CD4-positive, alpha-beta T cell (primary cell): ENCODE results near the gene TRIM47. TPM values are rescaled to one million over a fixed set of nuclear protein-coding genes. Genes with fewer than 3 reads are reported as not detected.
A peak's percentile ranks its signal among the peaks of the same experiment; 100 is the strongest.

ENCODE experiments used
- ATAC-seq: fragments of 200-7000 bp; cut with Tn5 transposase; one replicate; pipeline ENCODE4 v1.10.0; 2022; ENCODE audit warnings: mild to moderate bottlenecking; ENCODE audit not compliant: poor library complexity
- CTCF ChIA-PET: fragments of 350-600 bp; sonication (Branson Sonifier 250); formaldehyde crosslinking; loops from one replicate; lab custom pipeline; 2021; ENCODE audit warnings: antibody characterized with exemption, inconsistent platforms; lab: Charles Lee
- POLR2A ChIA-PET: fragments of 350-600 bp; sonication (Branson Sonifier 250); formaldehyde crosslinking; loops from one replicate; lab custom pipeline; 2021; ENCODE audit warnings: antibody characterized with exemption, inconsistent platforms; lab: Charles Lee
- DNase-seq, 14 experiments: peaks; one replicate each; pipeline ENCODE4 v3.0.0-alpha.2; 2013 to 2020; ENCODE audit warnings: mixed read lengths in 2 of 14
- H3K27ac ChIP-seq, 2 donors: one replicate each; pipeline versions ENCODE4 v1.5.1 to v1.7.0; 2013; ENCODE audit warnings: low read length in 2 of 2, low read depth in 1 of 2, mild to moderate bottlenecking in 1 of 2
- H3K27me3 ChIP-seq, 2 experiments: 1 replicate in 1 of 2; 2 replicates in 1 of 2; pipeline versions ENCODE4 v1.6.1 to v1.7.0; 2013; ENCODE audit warnings: low read length in 2 of 2, control low read depth in 1 of 2, mild to moderate bottlenecking in 1 of 2, moderate library complexity in 1 of 2; ENCODE audit not compliant: insufficient read depth in 2 of 2, control insufficient read depth in 1 of 2
- H3K36me3 ChIP-seq: one replicate; pipeline ENCODE4 v1.6.1; 2013; ENCODE audit warnings: low read length, control low read depth; ENCODE audit not compliant: insufficient read depth
- H3K4me1 ChIP-seq: one replicate; pipeline ENCODE4 v1.6.1; 2013; ENCODE audit warnings: low read length, control low read depth; ENCODE audit not compliant: insufficient read depth
- H3K4me3 ChIP-seq: one replicate; pipeline ENCODE4 v1.5.1; 2013; ENCODE audit warnings: mild to moderate bottlenecking, low read length, moderate library complexity
- H3K9me3 ChIP-seq, 2 experiments: 1 replicate in 1 of 2; 2 replicates in 1 of 2; pipeline versions ENCODE4 v1.6.1 to v1.7.0; 2013; ENCODE audit warnings: low read length in 2 of 2, mild to moderate bottlenecking in 2 of 2, control low read depth in 1 of 2, moderate library complexity in 1 of 2; ENCODE audit not compliant: control insufficient read depth in 1 of 2, insufficient read depth in 1 of 2
- H3K27ac Mint-ChIP-seq: one replicate; pipeline ENCODE4 v1.8.0; 2020; ENCODE audit warnings: mixed read lengths
- H3K27me3 Mint-ChIP-seq: one replicate; pipeline ENCODE4 v1.8.0; 2021; ENCODE audit warnings: mixed read lengths
- H3K36me3 Mint-ChIP-seq: one replicate; pipeline ENCODE4 v1.8.0; 2021; ENCODE audit warnings: low read depth, mixed read lengths
- H3K4me1 Mint-ChIP-seq: one replicate; pipeline ENCODE4 v1.8.0; 2021; ENCODE audit warnings: low read depth, mixed read lengths
- H3K4me3 Mint-ChIP-seq: one replicate; pipeline ENCODE4 v1.8.0; 2020; ENCODE audit warnings: mild to moderate bottlenecking, mixed read lengths
- H3K9me3 Mint-ChIP-seq: one replicate; pipeline ENCODE4 v1.8.0; 2020; ENCODE audit warnings: mixed read lengths
- CTCF ChIP-seq: fragments of 200-600 bp; IDR thresholded peaks from one replicate; pipeline ENCODE4 v1.8.0; 2022; ENCODE audit warnings: antibody characterized with exemption, mild to moderate bottlenecking
- intact Hi-C, 2 experiments: fragments of 100-400 bp; cut with DNase I in 1 of 2; cut with micrococcal nuclease in 1 of 2; formaldehyde crosslinking; loops; one replicate each; pipeline versions ENCODE4 v1.15.1 to v1.9.0; 2023 to 2025; cut with DNase I, micrococcal nuclease
- total RNA-seq, 174 experiments: library from RNA in 2 of 174; stranded (reverse) in 2 of 174; gene quantifications; one replicate each; pipeline ENCODE4 v1.2.3 and lab custom pipeline; 2021 to 2026

TRIM47 gene
- total RNA-seq, 2 experiments from 2014 or later, result 2.3 to 2.8 TPM

- H3K27me3 Mint-ChIP-seq, result no peaks in the 10 kb centered on the region
- H3K27ac Mint-ChIP-seq, result peak overlapping the region; percentile 86
- intact Hi-C loops, result loop anchor here in 1 of 2 experiments (2.0 to 5.0 kb wide), 3 partner anchors 40 to 75 kb away; partner anchors contain the start of gene GALK1
Measured at GRCh38 chr17:75827308-75828075, 50.9 kb downstream of the TRIM47 start.

GRCh38 chr17:75826561-75827307 is 51.6 kb downstream of the TRIM47 start:
- H3K9me3 Mint-ChIP-seq, result no peaks in the 10 kb centered on the region
- ChIA-PET CTCF (interaction anchor here (0.7 to 5.9 kb wide), 6 partner anchors 28 to 73 kb away, joined by 3 to 51 read pairs (median 5); partner anchors contain the start of gene GALK1), POLR2A (interaction anchor here (1.2 to 3.8 kb wide), 10 partner anchors 28 to 73 kb away, joined by 3 to 36 read pairs (median 9); partner anchors contain the start of genes GALK1, UNK and WBP2)
- H3K4me3 ChIP-seq, result no peak overlapping the region
- ATAC-seq (no peak), DNase-seq (no peak)
- H3K36me3 Mint-ChIP-seq, result peaks cover 27% of the 10 kb centered on the region
- H3K27ac Mint-ChIP-seq, result peak overlapping the region; percentile 55
- peaks cover 46% of the 10 kb centered on the region for H3K4me1 ChIP-seq
- H3K27me3 ChIP-seq, result no peaks in the 10 kb centered on the region
- TF ChIP-seq CTCF, result no peak
- peak overlapping the region; percentile 39 to 46 for H3K27ac ChIP-seq
- no peaks in the 10 kb centered on the region for H3K27me3 Mint-ChIP-seq
- intact Hi-C loops, result loop anchor here in 1 of 2 experiments (2.0 to 5.0 kb wide), 3 partner anchors 39 to 74 kb away; partner anchors contain the start of gene GALK1
- peaks cover 68% of the 10 kb centered on the region for H3K36me3 ChIP-seq
- peaks cover 17% of the 10 kb centered on the region for H3K4me1 Mint-ChIP-seq
- peaks cover 0 to 4% of the 10 kb centered on the region in 2 experiments for H3K9me3 ChIP-seq
- H3K4me3 Mint-ChIP-seq, result no peak overlapping the region

More at GRCh38 chr17:75827308-75828075, 50.9 kb downstream of the TRIM47 start:
- Histone ChIP-seq H3K4me1 (peaks cover 46% of the 10 kb centered on the region), H3K4me3 (peak overlapping the region; percentile 32), H3K27me3 (no peaks in the 10 kb centered on the region), H3K27ac (peak overlapping the region; percentile 39 to 46), H3K36me3 (peaks cover 69% of the 10 kb centered on the region), H3K9me3 (peaks cover 0 to 4% of the 10 kb centered on the region in 2 experiments)
- H3K9me3 Mint-ChIP-seq, result no peaks in the 10 kb centered on the region
- peak; percentile 76 for ATAC-seq
- TF ChIP-seq CTCF, result peak; percentile 84
- H3K4me1 Mint-ChIP-seq, result peaks cover 17% of the 10 kb centered on the region
- DNase-seq, result peak; percentile 30 to 85 (median 61)
- peaks cover 26% of the 10 kb centered on the region for H3K36me3 Mint-ChIP-seq
- POLR2A ChIA-PET, result interaction anchor here (0.8 to 3.8 kb wide), 14 partner anchors 16 to 74 kb away, joined by 3 to 36 read pairs (median 4); partner anchors contain the start of genes GALK1, TRIM47, UNC13D and UNK
- CTCF ChIA-PET, result interaction anchor here (0.7 to 5.9 kb wide), 6 partner anchors 27 to 74 kb away, joined by 3 to 51 read pairs (median 5); partner anchors contain the start of gene GALK1
- H3K4me3 Mint-ChIP-seq, result peak overlapping the region; percentile 34
